Kidney tubule cell (primary cell): ENCODE results near the gene OR4C11.

Experiments used
- DNase-seq: peaks from one replicate; pipeline ENCODE4 v3.0.0-alpha.2; 2018; ENCODE audit warnings: low spot score

The OR4C11 gene, protein sequence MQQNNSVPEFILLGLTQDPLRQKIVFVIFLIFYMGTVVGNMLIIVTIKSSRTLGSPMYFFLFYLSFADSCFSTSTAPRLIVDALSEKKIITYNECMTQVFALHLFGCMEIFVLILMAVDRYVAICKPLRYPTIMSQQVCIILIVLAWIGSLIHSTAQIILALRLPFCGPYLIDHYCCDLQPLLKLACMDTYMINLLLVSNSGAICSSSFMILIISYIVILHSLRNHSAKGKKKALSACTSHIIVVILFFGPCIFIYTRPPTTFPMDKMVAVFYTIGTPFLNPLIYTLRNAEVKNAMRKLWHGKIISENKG

DNA sequence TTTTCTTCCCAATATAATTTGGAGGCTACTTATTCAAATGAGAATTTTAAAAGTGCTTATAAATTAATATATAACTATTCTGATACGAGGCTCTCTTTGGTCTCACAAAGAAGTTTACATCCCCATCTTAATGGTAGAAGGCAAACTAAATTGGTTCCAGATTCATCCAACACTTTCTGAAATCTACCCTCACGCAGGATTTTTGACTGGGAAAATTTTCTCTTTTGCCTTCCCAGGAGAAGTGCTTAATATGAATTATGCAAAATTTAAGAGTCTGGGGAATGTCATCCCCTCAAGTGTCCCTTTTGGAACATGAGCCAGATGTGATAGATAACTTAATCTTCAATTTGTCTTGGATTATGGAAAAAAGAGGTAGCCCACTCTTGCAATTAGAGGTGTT is at the start of gene OR4C11:
OR4C11 (minus strand) TSS at position 101 of the 400 bp plus-strand sequence. CDS start 3,272 bp downstream, outside the sequence.
- DNase-seq = no peak

DNA sequence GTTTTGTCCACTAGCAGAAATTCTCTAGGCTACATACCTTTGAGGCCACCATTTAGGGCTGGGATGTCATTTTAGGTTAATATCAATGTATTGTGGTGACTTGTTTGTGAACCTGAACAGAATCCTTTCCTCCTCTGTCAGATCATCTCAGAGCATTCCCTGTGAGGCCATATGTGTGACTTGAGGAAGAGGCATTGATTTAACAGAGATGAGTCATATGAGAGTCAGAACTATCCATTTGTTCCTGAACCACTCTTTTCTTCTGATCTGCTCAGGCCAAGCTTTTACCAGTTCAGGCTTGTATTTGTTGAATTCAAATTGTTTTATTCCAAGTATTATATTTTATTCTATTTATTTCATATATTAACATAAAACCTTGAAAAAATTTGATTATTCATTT is 47.7 kb upstream of the OR4C11 start:
- no peak for DNase-seq

DNA sequence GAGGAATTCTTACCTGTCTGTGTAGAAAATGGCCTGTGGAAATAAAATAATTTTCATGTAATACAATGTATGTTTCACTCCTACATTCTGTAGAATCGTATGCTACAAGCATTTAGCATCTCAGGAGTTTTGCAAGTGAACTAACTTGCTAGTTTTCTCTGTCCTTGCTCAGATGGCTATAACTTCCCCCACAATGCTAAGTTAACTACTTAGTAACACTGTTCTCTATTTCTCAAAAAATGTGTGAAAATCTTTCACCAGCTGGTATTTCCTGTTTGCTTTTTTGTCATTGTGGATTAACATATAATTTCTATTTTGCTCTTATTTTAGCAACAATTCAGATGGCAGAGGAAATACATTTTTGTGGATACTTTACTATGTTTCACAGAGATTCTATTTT is 45.1 kb upstream of the OR4C11 start:
- no peak for DNase-seq

DNA sequence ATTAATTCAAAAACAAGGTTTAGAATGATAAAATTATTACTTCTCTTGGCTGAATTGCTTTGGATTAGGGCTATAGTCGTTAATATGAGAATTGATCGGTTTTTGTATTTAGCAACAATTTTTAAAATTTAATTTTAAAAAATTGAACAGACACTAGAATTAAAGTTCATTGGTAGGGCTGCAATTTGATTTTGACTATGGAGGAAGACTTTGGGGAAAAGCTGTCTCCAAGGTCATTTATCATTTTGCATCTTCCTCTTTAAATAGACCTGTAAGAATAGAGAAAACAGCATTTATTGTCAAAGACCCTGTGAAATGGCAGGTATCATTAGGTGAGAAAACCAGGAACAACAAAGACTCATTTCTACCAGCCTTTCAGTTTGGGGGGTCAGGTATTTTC is 40.6 kb upstream of the OR4C11 start, which contains the start of gene OR4S2:
OR4S2 (plus strand) TSS at position 301 of the 400 bp plus-strand sequence. CDS start 2,577 bp downstream, outside the sequence.
- DNase-seq = no peak

DNA sequence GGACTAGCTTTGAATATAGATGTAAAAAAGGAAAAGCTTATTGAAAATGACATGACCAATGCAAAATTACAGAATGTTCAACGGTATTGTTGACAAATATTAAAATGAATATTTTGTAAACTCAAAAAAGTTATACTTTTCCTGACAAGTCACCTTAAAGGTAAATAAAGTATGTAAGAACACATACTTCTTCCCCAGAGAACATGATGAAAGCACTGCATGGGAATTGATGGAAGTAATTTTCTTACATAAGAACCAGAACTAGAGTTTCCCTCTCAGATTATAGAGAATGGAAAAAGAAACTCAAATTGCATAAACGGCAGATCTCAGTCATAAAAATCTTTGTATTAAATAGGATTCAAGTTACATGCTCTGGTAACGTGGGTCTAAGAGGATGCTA is 27.4 kb upstream of the OR4C11 start, which contains the start of gene OR4P4:
OR4P4 (plus strand) TSS at position 301 of the 400 bp plus-strand sequence.
- no peak for DNase-seq

DNA sequence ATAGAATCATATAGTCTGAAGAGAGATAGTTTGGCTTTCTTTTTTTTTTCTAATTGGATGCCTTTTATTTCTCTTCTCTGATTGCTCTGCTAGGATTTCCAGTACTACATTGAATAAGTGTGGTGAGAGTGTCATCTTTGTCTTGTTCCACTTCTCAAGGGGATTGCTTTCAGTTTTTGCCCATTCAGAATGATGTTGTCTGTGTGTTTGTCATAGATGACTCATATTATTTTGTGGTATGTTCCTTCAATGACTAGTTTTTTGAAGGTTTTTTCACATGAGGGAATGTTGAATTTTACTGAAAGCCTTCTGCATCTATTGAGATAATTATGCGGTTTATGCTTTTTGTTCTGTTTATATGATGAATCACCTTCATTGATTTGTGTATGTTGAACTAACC is 17.1 kb upstream of the OR4C11 start:
- no peak for DNase-seq

DNA sequence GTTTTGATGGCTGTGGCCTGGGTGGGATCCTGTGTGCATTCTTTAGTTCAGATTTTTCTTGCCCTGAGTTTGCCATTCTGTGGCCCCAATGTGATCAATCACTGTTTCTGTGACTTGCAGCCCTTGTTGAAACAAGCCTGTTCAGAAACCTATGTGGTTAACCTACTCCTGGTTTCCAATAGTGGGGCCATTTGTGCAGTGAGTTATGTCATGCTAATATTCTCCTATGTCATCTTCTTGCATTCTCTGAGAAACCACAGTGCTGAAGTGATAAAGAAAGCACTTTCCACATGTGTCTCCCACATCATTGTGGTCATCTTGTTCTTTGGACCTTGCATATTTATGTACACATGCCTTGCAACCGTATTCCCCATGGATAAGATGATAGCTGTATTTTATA is 34.9 kb downstream of the OR4C11 start:
- DNase-seq = no peak

DNA sequence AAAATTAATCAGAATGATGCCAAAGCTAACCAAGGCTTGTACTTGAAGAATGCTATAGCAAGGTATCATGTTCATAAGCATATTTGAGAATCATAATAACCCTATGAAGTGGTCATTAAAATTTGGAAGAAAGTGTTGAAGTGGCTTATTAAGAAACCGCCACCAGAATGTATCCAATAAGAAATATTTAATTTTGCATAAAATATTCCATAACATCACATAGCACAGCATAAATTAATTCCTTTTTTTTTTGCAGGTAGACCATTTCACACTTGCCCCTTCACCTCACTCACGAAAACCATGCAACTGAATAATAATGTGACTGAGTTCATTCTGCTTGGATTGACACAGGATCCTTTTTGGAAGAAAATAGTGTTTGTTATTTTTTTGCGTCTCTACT is 35.6 kb downstream of the OR4C11 start, which contains the start of gene OR4C16:
OR4C16 (plus strand) TSS at position 301 of the 400 bp plus-strand sequence; CDS start at position 301, 0 bp downstream.
- no peak for DNase-seq

DNA sequence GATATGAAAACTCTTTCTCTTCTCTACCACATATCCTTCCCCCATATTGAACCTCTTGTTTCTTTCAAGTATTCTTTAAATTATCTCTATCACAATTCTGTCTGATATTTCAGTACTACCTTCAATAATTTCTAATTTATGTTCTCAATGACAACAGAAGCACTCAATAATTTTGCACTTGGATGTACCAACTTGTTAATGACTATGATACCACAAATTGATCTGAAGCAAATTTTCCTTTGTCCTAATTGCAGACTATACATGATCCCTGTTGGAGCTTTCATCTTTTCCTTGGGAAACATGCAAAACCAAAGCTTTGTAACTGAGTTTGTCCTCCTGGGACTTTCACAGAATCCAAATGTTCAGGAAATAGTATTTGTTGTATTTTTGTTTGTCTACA is 53.3 kb downstream of the OR4C11 start, which contains the start of gene OR4C15:
OR4C15 (plus strand) TSS at position 301 of the 400 bp plus-strand sequence; CDS start at position 301, 0 bp downstream.
- DNase-seq = no peak
